ENCODE results near the gene NUP214. TPM values are rescaled to one million over a fixed set of nuclear protein-coding genes. Genes with fewer than 3 reads are reported as not detected.

NUP214 gene
- total RNA-seq, 1 experiment from 2014 or later = 35.5 TPM

DNA sequence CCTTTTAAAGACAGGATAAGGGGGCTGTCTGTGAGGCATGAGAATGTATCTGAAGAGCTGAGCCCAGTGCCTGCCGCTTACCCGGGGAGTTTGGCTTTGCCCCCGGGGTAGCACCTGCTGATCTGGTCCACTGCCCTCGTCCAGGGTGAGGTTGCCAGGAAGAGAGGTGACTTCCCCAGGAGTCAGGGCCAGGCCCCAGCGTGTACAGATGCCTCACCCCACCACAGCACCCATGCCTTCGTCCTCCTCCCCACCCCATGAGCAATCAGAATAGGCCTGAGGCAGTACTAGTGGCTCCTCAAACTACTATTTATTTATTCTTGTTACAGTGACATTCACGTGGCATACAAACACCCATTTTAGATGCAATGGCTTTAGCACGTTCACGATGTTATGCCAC is 44.8 kb upstream of the NUP214 start:
- H3K9me2 ChIP-seq (ENCODE audit: insufficient read depth) = no peaks in the 10 kb centered on the region
- H3K4me3 ChIP-seq (replicated peaks in 1 of 2; ENCODE audit: low read depth in 1 of 2, low read length in 2 of 2) = no peak overlapping the region
- intact Hi-C loops (cut with micrococcal nuclease) = no loop called here
- H3K79me2 ChIP-seq (ENCODE audit: insufficient read depth, low read length) = no peaks in the 10 kb centered on the region
- no peak overlapping the region for H3K27ac ChIP-seq (ENCODE audit: low read depth, low read length)
- RAD21 ChIA-PET (ENCODE audit: low non-redundant PET in 1 of 2, low total read pairs in 2 of 2, uncharacterized antibody in 2 of 2, unreplicated experiment in 2 of 2) = no interaction called here
- ATAC-seq (no peak), DNase-seq (ENCODE audit: low read depth, low spot score) (no peak)
- H3K4me2 ChIP-seq (ENCODE audit: low read length) = no peak overlapping the region
- H3K27me3 ChIP-seq (ENCODE audit: insufficient read depth, low read length) = no peaks in the 10 kb centered on the region
- H2AFZ ChIP-seq (ENCODE audit: low read depth, low read length, poor library complexity, severe bottlenecking) = no peak overlapping the region
- no peaks in the 10 kb centered on the region for H3K36me3 ChIP-seq (ENCODE audit: control insufficient read depth in 1 of 2, insufficient read depth in 2 of 2, low read length in 2 of 2)
- H3K9me3 ChIP-seq (ENCODE audit: control insufficient read depth in 1 of 2, insufficient read depth in 1 of 2, low read depth in 1 of 2, low read length in 2 of 2) = no peaks in the 10 kb centered on the region
- POLR2A ChIA-PET = no interaction called here
- CTCF ChIA-PET = no interaction called here
- peaks cover 11 to 15% of the 10 kb centered on the region in 2 experiments for H3K4me1 ChIP-seq (ENCODE audit: control insufficient read depth in 1 of 2, insufficient read depth in 2 of 2, low read length in 2 of 2)
- no TSS peak for BruUV-seq (replicated peaks)
- TF ChIP-seq EZH2 (IDR thresholded peaks at IDR 0.05) = no peak
- TF ChIP-seq, protein P1, sequence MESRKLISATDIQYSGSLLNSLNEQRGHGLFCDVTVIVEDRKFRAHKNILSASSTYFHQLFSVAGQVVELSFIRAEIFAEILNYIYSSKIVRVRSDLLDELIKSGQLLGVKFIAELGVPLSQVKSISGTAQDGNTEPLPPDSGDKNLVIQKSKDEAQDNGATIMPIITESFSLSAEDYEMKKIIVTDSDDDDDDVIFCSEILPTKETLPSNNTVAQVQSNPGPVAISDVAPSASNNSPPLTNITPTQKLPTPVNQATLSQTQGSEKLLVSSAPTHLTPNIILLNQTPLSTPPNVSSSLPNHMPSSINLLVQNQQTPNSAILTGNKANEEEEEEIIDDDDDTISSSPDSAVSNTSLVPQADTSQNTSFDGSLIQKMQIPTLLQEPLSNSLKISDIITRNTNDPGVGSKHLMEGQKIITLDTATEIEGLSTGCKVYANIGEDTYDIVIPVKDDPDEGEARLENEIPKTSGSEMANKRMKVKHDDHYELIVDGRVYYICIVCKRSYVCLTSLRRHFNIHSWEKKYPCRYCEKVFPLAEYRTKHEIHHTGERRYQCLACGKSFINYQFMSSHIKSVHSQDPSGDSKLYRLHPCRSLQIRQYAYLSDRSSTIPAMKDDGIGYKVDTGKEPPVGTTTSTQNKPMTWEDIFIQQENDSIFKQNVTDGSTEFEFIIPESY (IDR thresholded peaks at IDR 0.05; ENCODE audit: extremely low read depth, insufficient replicate concordance, low read length) = no peak
- TF ChIP-seq, protein P2, sequence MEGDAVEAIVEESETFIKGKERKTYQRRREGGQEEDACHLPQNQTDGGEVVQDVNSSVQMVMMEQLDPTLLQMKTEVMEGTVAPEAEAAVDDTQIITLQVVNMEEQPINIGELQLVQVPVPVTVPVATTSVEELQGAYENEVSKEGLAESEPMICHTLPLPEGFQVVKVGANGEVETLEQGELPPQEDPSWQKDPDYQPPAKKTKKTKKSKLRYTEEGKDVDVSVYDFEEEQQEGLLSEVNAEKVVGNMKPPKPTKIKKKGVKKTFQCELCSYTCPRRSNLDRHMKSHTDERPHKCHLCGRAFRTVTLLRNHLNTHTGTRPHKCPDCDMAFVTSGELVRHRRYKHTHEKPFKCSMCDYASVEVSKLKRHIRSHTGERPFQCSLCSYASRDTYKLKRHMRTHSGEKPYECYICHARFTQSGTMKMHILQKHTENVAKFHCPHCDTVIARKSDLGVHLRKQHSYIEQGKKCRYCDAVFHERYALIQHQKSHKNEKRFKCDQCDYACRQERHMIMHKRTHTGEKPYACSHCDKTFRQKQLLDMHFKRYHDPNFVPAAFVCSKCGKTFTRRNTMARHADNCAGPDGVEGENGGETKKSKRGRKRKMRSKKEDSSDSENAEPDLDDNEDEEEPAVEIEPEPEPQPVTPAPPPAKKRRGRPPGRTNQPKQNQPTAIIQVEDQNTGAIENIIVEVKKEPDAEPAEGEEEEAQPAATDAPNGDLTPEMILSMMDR (IDR thresholded peaks at IDR 0.05 in 2 of 3, conservative IDR thresholded peaks at IDR 0.05 in 1 of 3; ENCODE audit: borderline replicate concordance in 1 of 3, insufficient read depth in 1 of 3, low read depth in 2 of 3, low read length in 2 of 3) = no peak
- TF ChIP-seq ZFX (IDR thresholded peaks at IDR 0.05) = no peak
- no peak for TF ChIP-seq CBX3 (IDR thresholded peaks at IDR 0.05; ENCODE audit: low read depth)
- TF ChIP-seq SRF (IDR thresholded peaks at IDR 0.05; ENCODE audit: low read depth) = no peak
- TF ChIP-seq CEBPB (IDR thresholded peaks at IDR 0.05; ENCODE audit: low read depth) = no peak
- TF ChIP-seq TCF7L2 (IDR thresholded peaks at IDR 0.05; ENCODE audit: borderline replicate concordance, extremely low read depth, insufficient read depth, insufficient read length) = no peak
- TF ChIP-seq, protein P3, sequence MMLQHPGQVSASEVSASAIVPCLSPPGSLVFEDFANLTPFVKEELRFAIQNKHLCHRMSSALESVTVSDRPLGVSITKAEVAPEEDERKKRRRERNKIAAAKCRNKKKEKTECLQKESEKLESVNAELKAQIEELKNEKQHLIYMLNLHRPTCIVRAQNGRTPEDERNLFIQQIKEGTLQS (IDR thresholded peaks at IDR 0.05) = no peak
- no peak for TF ChIP-seq EZH2phosphoT487 (IDR thresholded peaks at IDR 0.05; ENCODE audit: borderline replicate concordance)
- TF ChIP-seq ZNF274 (IDR thresholded peaks at IDR 0.05; ENCODE audit: low read depth, low read length) = no peak
- TF ChIP-seq, protein P4, sequence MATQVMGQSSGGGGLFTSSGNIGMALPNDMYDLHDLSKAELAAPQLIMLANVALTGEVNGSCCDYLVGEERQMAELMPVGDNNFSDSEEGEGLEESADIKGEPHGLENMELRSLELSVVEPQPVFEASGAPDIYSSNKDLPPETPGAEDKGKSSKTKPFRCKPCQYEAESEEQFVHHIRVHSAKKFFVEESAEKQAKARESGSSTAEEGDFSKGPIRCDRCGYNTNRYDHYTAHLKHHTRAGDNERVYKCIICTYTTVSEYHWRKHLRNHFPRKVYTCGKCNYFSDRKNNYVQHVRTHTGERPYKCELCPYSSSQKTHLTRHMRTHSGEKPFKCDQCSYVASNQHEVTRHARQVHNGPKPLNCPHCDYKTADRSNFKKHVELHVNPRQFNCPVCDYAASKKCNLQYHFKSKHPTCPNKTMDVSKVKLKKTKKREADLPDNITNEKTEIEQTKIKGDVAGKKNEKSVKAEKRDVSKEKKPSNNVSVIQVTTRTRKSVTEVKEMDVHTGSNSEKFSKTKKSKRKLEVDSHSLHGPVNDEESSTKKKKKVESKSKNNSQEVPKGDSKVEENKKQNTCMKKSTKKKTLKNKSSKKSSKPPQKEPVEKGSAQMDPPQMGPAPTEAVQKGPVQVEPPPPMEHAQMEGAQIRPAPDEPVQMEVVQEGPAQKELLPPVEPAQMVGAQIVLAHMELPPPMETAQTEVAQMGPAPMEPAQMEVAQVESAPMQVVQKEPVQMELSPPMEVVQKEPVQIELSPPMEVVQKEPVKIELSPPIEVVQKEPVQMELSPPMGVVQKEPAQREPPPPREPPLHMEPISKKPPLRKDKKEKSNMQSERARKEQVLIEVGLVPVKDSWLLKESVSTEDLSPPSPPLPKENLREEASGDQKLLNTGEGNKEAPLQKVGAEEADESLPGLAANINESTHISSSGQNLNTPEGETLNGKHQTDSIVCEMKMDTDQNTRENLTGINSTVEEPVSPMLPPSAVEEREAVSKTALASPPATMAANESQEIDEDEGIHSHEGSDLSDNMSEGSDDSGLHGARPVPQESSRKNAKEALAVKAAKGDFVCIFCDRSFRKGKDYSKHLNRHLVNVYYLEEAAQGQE (IDR thresholded peaks at IDR 0.05; ENCODE audit: low read depth) = no peak
- TF ChIP-seq POLR2A (IDR thresholded peaks at IDR 0.05; ENCODE audit: borderline replicate concordance, extremely low read depth, insufficient read depth, insufficient read length) = no peak
- no peaks in the 10 kb centered on the region for H4K20me1 ChIP-seq (ENCODE audit: insufficient read depth)
- no peak overlapping the region for H3K9ac ChIP-seq (ENCODE audit: low read length)
